ENCODE results near the gene DNASE1L2.
"Not testable (repeated sequence)": the region's sequence is repeated elsewhere in the genome, so short reads cannot be mapped to it uniquely, and the experiment has no call there.

DNASE1L2 gene

GRCh38 chr16:2226245-2226793 is 9.9 kb upstream of the DNASE1L2 start:
- DNase-seq = no peak

- no peak for DNase-seq
These were observed 9.3 kb upstream of the DNASE1L2 start for GRCh38 chr16:2226918-2227317.

DNA sequence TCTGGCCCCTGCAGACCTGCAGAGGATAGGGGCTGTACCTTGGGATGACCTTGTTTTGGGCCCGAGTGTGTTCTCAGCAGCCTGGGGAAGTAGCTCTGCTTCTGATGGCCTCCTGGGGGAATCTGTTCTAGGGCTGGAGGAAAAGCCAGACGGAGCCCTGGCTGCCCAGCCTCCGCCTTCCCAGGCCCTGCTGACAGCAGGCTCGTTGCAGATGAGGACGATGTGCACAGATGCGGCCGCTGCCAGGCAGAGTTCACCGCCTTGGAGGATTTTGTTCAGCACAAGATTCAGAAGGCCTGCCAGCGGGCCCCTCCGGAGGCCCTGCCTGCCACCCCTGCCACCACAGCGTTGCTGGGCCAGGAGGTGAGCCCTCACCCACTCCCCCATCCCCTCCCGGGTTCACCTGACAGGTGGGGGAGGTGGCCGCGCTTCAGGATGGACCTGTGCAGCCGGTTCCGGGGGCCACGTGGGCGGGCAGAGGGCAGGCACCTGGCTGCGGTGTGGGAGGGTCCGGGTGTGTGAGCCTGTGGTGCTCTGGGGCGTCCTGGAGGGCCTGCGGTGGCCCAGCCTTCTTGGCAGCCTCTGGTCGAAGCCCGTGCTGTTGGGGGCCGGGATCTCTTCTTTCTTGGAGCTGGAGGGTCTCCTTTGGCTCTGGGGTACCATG is 8.0 kb upstream of the DNASE1L2 start:
- no peak for DNase-seq

- no peak for DNase-seq
These were observed 7.2 kb upstream of the DNASE1L2 start for GRCh38 chr16:2229091-2229490.

- no peak for DNase-seq
These were observed 6.5 kb upstream of the DNASE1L2 start for GRCh38 chr16:2229632-2230250.

GRCh38 chr16:2230376-2230775 is 5.9 kb upstream of the DNASE1L2 start:
- no peak for DNase-seq

- no peak for DNase-seq
These were observed 5.0 kb upstream of the DNASE1L2 start for GRCh38 chr16:2231016-2231931.

DNA sequence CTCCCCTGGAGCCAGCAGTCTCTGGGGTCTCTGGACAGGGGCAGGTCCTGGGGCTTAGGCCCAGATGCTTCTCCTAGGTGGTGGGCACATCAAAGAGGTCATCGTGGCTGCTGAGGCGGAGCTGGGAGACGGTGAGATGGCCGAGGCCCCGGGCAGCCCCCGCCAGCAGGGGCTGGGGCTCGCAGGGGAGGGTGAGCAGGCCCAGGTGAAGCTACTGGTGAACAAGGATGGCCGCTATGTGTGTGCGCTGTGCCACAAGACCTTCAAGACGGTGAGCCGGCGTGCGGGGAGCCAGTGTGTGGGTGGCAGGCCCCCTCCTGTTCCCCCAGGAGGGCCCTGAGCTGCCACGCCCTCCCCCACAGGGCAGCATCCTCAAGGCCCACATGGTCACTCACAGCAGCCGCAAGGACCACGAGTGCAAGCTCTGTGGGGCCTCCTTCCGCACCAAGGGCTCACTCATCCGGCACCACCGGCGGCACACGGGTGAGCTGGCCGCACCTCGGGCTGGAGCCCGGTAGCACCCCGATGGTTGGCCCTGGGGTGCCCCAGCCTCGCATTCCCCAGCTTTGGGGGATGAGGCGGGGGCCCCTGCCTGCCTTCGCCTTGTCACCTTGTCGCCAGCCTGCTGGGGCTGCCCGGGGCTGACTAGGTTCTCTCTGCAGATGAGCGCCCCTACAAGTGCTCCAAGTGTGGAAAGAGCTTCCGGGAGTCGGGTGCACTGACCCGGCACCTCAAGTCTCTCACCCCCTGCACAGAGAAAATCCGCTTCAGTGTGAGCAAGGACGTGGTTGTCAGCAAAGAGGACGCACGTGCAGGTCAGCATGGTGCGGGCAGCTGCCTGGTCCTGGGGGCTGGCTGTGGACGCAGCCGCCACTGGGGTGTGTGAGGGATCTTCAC is 3.9 kb upstream of the DNASE1L2 start:
- DNase-seq = no peak

DNA sequence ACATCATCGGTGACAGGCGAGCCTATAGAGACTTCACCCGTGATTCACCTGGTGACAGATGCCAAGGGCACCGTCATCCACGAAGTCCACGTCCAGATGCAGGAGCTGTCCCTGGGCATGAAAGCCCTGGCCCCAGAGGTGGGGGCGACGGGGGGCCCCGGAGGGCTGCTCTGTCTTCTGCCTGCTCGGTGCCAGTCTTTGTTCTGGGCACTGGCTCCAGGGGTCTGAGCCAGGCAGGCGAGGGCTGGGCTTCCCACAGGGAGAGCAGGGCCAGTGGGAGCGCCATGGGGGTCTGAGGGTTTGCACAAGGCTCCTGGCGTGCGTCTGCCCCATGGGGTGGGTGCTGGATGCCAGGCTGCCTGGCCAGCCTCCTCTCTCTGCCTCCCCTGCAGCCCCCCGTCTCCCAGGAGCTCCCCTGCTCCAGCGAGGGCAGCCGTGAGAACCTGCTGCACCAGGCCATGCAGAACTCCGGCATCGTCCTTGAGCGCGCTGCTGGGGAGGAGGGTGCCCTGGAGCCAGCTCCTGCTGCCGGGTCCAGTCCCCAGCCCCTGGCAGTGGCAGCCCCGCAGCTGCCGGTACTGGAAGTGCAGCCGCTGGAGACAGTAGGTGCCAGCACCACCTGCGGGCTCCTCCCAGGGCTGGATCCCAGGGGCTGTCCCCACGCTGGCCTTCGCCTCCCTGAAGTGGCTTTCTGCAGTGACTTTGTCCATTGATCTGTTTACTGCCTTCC is 3.0 kb upstream of the DNASE1L2 start:
- no peak for DNase-seq

DNA sequence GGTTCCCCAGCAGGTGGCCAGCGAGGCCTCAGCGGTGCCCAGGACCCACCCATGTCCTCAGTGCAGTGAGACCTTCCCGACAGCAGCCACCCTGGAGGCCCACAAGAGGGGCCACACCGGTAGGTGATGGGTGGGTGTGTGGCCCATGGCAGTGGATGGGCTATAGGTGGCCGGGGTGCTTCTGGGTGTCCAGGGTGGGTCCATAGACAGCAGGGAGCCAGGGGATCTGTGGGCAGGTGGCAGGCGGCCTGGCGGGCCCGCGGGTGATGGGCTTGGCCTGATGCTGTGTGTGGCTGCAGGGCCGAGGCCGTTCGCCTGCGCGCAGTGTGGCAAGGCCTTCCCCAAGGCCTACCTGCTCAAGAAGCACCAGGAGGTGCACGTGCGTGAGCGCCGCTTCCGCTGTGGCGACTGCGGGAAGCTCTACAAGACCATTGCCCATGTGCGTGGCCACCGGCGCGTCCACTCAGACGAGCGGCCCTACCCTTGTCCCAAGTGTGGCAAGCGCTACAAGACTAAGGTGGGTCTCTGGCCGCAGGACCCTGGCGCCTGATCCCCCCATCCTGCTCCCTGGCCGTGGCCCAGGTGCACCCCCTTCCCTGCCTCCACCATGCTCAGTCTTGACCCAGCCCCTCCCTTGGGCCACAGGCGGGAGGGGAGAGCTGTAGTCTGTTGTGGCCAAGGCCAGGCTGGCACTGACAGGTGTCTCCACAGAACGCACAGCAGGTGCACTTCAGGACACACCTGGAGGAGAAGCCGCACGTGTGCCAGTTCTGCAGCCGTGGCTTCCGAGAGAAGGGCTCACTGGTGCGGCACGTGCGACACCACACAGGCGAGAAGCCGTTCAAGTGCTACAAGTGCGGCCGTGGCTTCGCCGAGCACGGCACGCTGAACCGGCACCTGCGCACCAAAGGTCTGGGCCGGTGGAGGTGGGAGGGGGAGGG is 2.1 kb upstream of the DNASE1L2 start:
- no peak for DNase-seq

- no peak for DNase-seq
These were observed 1.5 kb upstream of the DNASE1L2 start for GRCh38 chr16:2234813-2235170.

DNA sequence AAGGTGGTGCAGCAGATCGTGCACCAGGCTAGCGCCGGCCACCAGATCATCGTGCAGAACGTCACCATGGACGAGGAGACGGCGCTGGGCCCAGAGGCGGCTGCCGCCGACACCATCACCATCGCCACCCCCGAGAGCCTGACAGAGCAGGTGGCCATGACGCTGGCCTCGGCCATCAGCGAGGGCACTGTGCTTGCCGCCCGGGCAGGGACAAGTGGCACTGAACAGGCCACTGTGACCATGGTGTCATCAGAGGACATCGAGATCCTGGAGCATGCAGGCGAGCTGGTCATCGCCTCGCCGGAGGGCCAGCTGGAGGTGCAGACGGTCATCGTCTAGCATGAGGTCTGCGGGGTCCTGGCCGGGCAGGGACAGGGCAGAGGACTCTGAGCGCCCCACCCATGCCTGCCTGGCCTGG is 1.0 kb upstream of the DNASE1L2 start:
- no peak for DNase-seq

GRCh38 chr16:2235695-2236336 is 428 bp upstream of the DNASE1L2 start:
- DNase-seq = no peak

DNA sequence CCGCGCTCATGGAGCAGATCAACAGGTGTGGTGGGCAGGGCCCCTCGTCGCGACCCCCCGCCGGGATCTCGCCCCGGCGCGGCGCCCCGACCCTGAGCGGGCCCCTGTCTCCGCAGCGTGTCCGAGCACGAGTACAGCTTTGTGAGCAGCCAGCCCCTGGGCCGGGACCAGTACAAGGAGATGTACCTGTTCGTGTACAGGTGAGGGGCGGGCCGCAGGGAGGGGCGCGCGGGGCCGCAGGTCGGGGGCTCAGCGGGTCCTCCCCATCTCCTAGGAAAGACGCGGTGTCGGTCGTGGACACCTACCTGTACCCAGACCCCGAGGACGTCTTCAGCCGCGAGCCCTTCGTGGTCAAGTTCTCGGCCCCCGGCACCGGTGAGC is 848 bp downstream of the DNASE1L2 start:
- no peak for DNase-seq

DNA sequence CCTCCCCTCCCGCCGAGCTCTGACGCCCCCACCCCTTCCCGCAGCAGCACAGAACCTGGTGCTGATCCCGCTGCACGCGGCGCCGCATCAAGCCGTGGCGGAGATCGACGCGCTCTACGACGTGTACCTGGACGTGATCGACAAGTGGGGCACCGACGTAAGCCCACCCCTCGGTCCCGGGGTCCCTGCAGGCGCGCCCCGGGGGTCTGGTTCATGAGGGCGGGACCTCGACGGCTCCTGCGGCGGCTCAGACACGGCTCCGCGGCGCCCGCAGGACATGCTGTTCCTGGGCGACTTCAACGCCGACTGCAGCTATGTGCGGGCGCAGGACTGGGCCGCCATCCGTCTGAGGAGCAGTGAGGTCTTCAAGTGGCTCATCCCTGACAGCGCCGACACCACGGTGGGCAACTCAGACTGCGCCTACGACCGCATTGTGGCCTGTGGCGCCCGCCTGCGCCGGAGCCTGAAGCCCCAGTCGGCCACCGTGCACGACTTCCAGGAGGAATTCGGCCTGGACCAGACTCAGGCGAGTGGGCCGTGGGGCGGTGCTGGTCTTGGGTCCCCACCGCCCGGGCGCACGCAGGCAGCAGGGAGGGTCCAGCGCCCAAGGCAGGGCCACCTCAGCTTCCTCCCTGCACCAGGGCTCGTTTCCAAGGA is 1.4 kb downstream of the DNASE1L2 start:
- DNase-seq = no peak

DNA sequence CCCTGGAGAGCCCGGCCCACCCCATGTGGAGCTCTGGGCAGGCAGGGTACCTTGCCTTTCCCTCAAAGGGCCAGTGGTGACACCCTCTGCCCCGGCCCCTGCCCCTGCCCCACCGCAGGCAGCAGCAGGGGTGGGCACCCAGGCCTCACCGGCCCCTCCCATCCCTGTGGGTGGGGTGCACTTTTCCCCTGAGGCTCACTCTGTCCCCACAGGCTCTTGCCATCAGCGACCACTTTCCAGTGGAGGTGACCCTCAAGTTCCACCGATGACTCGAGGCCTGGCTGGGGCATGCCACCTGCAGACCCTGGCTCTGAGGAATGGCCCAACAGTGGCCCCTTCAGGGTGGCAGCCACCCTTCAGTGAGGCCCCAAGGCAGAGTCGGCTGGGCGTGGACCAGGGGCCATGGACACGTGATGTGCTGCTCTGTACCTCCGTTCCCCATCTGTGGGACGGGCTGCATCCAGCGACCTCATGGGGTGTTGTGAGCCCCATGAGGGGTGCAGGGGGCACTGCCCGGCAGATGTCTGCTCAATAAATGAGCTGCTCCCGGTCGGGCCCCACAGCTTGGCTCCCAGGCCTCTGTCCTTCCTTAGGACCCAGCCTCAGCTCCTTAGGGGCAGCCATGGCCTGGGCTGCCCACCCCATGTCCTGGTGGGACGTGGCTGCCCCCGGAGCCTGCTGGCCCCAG is 2.0 kb downstream of the DNASE1L2 start:
- no peak for DNase-seq

DNA sequence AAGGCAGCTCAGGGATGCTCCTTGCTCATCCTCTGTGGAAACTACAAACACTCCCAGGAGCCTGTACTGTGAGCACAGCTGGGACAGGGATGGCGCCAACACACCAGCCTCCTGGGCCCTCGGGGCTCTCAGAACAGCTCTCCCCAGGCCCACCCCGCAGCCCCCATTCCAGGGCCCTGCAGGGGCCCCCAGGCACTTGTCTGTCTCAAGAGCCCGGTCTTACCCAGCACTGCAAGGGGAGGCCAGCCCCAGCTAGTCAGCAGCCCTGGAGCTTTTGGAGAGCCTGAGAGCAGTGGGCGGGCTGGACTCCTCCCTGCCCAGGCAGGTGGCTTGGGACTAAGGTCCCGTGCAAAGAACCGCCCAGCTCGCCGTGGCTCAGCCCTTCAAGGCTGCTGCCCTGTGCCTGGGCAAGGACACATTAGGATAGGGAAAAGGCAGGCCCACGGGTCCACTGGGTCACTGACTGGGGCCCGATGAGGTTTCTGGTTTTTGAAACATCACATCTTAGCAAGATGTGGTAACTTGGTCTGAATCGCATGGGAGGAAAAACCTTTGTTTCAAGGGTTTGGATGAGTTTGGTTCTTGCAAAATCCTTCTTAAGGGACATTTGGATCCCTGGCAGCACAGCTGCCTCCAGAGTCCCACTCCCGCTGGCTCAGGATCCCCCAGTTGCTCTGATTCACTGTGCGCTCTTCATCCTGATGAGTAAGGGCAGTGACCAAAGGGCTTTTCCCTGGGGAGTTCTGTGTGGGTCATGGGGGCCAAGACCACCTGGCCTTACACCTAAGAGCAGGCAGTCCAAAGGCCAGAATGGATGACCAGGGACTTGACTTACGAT is 2.8 kb downstream of the DNASE1L2 start:
- DNase-seq = no peak

DNA sequence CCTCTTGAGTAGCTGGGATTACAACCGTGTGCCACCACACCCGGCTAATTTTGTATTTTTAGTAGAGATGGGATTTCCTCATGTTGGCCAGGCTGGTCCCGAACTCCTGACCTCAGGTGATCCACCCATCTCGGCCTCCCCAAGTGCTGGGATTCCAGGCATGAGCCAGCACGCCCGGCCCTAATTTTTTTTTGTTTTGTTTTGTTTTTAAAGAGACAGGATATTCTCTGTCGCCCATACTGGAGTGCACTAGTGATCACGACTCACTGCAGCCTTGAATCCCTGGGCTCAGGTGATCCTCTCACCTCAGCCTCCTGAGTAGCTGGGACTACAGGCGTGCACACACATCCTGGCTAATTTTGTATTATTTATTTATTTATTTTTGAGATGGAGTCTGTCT is 4.1 kb downstream of the DNASE1L2 start:
- not testable (repeated sequence) for DNase-seq
